Muscle of leg (tissue), 9 donors: ENCODE data around the gene MKX. TPM values are rescaled to one million over a fixed set of nuclear protein-coding genes. Genes with fewer than 3 reads are reported as not detected.

Experiments used
- polyA plus RNA-seq, 8 donors: library from polyadenylated mRNA; unstranded; fragments of 120-200 nt; gene quantifications; one replicate each; pipeline versions ENCODE4 v1.2.1 to v1.2.3, GENCODE V29; 2013; ENCODE audit warnings: inconsistent platforms in 1 of 8, low replicate concordance in 1 of 8; ENCODE audit not compliant: insufficient read length in 8 of 8, insufficient read depth in 1 of 8
- total RNA-seq: library from RNA; stranded (reverse); fragments of 120-200 nt; gene quantifications from one replicate; pipeline ENCODE4 v1.2.4, GENCODE V29; 2013

The MKX gene
- total and polyA plus RNA-seq, 9 donors, result 1.8 to 26.1 (median 5.9) TPM

Other genes with a start within 250 kb of the MKX start
- gene RAB18, start 241.5 kb downstream of the MKX start, total RNA-seq, result 75.6 TPM
- 100 to 1,000 TPM in 4 of 8 donors, 10 to 100 TPM in 4; 82.9 to 112 (median 98.7) TPM for gene RAB18, start 241.5 kb downstream of the MKX start, polyA plus RNA-seq